GM12864 (cell line): ENCODE data around the gene SP140.

Experiments used
- DNase-seq: peaks from one replicate; pipeline ENCODE4 v3.0.0-alpha.2; 2011; ENCODE audit warnings: low read depth
- H3K4me3 ChIP-seq: 2 replicates; pipeline ENCODE4 v1.5.1; 2011; ENCODE audit warnings: mild to moderate bottlenecking, low read depth, low read length, control low read depth
- TF ChIP-seq, protein P1 (sequence below): IDR thresholded peaks from 2 replicates; pipeline ENCODE4 v1.5.1; 2011; ENCODE audit warnings: low read depth, mild to moderate bottlenecking, moderate library complexity, low read length, control low read depth, inconsistent platforms; ENCODE audit errors: missing control alignments

The SP140 gene

GRCh38 chr2:230225486-230225885, at the start of gene SP140:
SP140 (plus strand) TSS chr2:230225736; CDS start chr2:230225845, 109 bp downstream.
- TF ChIP-seq, protein P1, sequence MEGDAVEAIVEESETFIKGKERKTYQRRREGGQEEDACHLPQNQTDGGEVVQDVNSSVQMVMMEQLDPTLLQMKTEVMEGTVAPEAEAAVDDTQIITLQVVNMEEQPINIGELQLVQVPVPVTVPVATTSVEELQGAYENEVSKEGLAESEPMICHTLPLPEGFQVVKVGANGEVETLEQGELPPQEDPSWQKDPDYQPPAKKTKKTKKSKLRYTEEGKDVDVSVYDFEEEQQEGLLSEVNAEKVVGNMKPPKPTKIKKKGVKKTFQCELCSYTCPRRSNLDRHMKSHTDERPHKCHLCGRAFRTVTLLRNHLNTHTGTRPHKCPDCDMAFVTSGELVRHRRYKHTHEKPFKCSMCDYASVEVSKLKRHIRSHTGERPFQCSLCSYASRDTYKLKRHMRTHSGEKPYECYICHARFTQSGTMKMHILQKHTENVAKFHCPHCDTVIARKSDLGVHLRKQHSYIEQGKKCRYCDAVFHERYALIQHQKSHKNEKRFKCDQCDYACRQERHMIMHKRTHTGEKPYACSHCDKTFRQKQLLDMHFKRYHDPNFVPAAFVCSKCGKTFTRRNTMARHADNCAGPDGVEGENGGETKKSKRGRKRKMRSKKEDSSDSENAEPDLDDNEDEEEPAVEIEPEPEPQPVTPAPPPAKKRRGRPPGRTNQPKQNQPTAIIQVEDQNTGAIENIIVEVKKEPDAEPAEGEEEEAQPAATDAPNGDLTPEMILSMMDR = no peak
- peak within 1 kb of the TSS; percentile 80 for H3K4me3 ChIP-seq

GRCh38 chr2:230176996-230177395, 48.5 kb upstream of the SP140 start:
- TF ChIP-seq, protein P1 = no peak
- DNase-seq = no peak
- H3K4me3 ChIP-seq = no peak overlapping the region

More at GRCh38 chr2:230225486-230225885, at the start of gene SP140:
- DNase-seq = peak; percentile 75

DNA sequence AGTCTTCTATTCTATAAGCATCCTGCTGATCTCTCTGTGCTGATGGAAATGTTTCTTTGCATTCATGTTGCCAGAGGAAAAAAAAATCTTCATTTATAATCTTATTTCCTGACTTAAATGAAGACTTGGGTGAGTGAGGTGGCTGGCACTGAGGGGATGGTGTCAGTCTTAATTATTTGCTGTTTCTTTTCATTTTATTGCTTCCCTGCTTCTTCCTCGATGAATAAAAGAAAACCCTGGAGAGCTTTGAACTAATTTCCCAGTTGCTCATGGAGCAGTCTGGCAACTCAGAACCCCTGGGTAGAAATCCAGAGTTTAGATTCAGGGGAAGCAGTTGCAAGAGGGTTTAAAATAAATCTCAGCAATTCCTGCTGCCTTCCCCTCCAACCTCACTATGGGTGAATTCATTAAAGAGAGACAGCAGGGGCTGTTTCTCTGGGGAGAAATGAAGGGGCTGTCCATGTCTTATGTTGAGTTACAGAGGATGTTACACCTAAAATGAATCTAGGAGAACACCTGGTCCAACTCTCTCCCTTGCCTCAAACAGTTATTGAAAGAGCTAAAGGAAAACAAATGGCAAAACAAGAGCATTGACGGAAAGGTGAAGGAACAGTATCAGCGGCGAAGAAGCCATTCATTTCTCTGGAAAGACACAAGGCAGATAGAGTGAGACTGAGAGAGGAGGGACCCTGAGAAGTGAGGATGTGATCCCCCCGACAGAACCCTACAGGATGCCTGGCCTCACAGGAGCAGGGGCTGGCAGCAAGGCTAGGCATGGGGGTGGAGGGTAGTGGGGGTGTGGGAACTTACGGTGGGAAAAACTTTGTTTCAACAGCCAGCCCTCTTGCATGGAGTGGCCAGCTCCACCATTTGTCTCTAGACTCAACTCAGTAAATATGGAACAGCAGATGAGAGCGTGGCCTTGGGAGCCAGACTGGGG, 46.7 kb upstream of the SP140 start:
- TF ChIP-seq, protein P1 = no peak
- H3K4me3 ChIP-seq = no peak overlapping the region
- no peak for DNase-seq

DNA sequence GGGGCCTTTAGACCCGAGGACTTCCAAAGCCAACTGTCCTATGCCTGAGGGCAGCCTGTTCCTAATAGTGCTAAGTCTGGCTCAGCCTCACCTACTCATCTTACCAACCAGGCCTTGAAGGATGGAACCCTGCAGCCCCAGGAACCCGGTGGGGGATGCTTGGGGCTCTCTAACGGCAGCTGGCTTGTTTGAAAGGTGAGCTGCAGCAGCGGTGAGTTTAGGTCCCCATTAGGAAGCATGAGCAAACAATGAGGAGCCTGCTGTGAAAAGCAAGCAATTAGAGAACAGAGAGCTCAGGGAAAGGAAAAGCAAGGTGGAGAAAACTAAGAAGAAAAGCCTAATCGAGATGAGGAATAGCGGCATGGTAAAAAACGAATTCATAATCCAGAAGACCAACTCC, 45.6 kb upstream of the SP140 start:
- TF ChIP-seq, protein P1 = no peak
- no peak overlapping the region for H3K4me3 ChIP-seq
- no peak for DNase-seq

- no peak for DNase-seq
- no peak overlapping the region for H3K4me3 ChIP-seq
- TF ChIP-seq, protein P1 = no peak
Measured at GRCh38 chr2:230181195-230181594, 44.3 kb upstream of the SP140 start.

GRCh38 chr2:230184727-230185578, 40.6 kb upstream of the SP140 start:
- TF ChIP-seq, protein P1 = no peak
- H3K4me3 ChIP-seq = no peak overlapping the region
- no peak for DNase-seq
